NCI-H524 treated with DMSO at 0.1 percent for 48 hours (cell line): Measurements from ENCODE around the gene NT5C.

Source experiments
- DNase-seq: peaks from one replicate; lab custom pipeline; 2025; lab: John Stamatoyannopoulos, UW

The NT5C gene

DNA sequence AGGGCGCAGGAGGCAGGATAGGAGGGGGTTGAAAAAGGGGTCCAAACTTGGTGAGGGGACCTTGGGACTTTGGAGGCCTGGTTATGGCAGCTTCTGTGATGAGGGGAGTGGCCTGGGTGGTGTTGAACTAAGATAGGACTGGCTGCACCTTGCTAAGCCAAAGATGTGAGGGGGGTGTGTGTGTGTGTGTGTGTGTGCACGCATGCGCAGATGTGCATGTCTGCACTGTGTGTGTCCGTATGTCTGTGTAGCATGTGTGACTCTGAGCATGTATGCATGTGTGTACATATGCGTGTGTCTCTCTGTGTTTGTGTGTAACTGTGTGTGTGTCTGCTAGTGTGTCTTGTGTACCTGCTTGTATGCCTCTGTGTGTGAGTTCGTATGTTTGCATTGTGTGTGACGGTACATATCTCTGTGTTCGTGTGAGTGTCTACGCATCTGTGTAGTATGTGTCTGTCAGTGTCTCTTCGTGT lies 39.7 kb downstream of the NT5C start:
- no peak for DNase-seq

DNA sequence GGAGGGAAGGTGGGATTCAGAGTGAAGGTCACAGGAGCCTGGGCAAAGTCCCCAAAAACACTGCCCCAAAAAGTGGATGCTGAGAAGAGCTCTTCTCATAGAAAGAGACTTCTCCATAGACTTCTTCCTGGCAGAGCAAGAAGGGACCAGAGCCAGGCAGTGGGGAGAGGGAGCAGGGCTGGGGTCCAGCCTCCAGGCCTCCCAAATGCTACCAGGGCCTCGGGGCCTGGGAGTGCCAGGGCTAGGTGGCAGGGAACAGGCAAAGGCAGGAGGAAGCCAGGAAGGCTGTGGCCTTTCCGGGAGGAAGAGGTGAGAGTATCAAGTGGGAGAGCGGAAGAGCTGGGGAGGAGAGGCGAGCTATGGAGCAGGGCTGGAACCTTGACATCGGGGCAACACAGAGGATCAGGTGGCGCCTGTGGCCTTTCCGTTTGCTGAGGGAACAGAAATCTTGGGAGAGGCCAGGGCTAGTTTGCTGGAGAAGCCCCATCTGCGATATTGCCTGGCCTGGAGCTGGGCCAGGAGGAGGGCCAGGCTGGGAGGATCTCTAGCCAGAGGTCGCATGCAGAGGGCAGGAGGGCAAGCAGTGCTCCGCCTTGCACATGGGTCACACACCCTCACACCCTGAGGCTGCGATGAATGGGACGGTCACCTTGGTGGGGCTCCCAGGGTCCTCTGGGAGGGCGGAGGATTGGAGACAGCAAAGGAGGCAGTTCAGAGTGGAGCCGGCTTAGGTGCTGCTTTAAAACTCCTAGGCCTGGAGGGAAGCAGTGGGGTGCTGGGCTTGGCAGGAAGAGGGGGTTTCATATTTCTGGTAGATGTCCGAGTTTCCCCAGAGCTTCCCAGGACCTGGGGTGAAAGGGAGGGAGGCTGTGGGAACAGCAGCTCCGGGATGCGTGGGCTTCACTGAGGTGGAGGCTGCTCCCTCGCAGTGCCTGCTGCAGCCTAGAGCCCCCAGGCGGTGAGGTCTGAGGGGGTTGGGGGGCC lies 40.4 kb downstream of the NT5C start:
- no peak for DNase-seq

DNA sequence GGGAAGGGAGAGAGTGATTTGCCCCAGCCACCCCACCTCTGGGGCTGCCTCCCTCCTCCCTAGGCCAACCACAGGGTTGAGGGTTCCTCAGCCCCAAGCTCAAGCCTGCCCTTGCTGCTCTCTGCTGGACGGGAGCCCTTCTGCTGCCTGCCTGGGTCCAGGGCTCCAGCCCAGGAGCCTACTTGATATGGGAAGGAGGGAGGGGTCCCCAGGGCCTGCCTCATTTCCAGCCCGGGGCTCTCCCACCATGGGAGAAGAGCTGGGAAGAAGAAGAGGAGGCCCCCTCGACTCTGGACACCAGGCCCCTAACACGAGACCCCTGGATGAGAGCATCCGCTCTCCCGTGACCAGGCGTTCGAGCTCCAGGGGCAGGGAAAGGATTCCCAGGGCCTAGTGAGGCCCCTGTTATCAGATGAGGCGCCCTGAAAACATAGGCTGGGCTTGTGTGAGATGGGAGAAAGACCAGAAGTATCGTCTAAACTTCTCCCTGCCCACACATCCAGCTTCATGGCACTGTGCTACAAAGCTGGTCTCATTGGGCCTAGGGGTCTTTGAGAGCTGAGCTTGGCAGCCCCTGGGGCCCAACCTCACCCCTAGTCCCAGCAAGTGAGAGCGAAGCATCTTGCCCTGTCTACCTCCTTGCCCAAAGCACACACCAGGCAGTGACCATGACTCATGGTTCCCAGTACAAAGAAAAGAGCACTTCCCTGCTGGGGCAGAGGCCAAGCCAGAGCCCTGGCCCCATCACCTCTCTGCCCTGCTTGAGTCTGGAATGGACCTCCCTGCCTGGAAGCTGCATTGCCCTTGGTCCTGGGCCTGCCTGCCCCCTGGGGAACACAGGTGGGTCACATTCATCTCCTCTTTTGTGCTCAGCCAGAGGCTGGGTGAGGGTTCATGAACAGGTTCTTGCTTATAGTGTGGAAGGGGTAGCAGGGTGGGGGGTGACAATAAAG lies 42.8 kb downstream of the NT5C start:
- no peak for DNase-seq

DNA sequence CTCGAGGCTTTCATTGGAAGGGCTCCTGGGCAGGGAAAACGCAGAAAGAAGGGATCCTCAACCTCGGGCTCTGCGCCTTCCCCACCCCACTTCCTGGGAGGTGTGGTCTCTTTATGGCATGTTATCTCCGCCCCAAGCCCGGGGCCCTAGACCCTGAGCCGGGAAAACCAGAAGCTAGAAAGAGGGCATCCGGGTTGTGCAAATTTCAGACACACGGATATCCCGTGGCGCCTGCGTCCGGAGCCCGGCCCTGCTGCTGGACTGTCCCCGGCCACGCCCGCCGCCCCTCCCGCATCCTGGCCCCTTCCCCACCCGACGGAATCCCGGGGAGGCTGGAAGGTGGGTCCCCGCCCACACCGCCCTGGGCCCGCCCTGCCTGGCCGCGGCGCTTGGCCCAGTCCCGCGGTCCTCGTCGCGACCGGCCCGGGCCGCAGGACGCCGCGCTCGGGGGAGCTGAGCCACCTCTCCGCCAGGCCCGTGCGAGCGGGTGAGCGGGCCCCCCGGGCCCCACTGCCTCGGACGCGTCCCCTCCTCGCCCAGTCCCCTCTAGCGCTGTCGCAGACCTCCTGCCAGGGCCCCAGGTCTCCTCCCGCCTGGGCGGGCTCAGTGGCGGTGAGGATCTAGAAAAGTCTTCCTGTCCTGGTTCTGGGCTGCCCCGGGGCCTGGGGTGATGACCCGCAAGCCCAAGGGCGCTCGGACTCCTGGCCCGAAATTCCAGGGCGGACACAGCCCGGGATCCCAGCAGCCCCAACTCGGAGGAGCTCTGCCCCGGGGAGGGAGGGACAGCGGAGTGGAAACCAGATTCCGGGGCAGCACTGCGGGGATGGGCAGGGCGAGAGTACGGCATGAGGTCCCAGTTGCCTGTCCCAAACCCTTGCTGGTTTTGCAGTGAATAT lies 43.7 kb downstream of the NT5C start, which contains the start of gene SLC16A5:
Gene SLC16A5 (plus strand): TSS at position 397 of the 896 bp plus-strand sequence. CDS start 5,683 bp downstream, outside the sequence.
- DNase-seq, result no peak

DNA sequence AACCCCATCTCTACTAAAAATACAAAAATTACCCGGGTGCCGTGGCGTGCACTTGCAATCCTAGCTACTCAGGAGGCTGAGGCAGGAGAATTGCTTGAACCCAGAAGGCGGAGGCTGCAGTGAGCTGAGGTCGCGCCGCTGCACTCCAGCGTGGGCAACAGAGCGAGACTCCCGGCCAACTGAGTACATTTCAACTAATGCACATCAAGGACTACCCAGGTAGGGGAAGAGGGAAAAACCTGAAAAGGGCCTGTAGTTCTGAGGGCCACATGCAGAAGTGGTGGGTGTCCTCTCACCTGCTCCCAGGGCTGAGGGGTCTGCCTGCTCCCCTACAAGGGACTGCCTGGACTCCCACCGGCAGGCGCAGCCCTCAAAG lies 44.4 kb downstream of the NT5C start:
- DNase-seq, result no peak

DNA sequence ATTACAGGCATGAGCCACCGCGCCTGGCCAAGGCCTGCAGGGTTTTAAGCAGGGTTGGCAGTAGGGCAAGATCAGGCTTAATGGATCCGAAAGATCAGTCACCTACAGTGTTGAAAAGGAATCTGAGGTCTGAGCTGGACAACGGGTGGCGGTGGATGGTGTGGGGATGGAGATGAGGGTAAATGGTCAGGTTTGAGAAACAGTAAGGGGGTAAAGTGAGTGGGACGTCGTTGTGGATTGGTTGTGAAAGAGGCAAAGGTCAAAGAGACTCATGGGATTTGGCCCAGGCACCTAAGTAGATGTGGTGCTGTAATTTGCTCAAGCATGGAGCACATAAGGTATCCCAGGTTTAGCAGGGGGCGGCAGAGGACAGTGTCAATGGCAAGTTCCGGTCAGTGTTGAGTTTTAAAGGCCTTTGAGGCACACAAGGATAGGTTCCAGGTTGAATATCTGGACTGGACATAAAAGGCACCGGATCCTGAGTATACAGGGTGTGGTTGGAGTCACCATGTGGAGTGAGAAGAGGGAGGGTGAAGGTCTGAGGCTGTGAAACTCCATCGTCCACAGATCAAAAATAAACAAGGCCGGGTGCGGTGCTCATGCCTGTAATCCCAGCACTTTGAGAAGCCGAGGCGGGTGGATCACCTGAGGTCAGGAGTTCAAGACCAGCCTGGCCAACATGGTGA lies 44.9 kb downstream of the NT5C start:
- no peak for DNase-seq

DNA sequence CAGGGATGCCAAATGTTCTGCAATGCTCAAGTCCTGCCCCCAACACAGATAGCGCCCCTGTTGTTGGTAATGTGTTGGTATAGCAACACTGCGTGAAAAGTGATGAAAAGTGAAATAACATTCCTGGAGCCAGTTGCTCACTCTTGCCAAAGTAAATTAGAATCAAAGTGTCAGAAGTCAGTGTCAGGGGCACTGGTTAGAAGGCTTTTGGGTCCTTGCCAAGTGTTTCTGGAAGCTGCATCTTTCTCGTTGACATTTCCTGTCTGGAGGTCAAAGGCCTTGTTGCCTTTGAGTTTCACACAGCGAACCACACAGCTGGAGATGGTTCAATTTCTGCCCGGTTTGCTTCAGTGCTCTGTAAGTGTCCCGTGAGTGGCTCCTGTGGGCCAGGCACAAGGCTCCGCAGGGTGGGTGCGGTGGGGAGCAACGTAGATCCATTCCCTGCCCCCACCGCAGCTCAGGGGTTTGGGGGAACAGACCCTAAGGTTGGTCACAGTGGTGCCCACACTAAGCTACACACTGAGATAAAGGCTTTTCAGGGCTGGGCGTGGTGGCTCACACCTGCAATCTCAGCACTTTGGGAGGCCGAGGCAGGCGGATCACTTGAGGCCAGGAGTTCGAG lies 47.4 kb downstream of the NT5C start:
- DNase-seq, result no peak

DNA sequence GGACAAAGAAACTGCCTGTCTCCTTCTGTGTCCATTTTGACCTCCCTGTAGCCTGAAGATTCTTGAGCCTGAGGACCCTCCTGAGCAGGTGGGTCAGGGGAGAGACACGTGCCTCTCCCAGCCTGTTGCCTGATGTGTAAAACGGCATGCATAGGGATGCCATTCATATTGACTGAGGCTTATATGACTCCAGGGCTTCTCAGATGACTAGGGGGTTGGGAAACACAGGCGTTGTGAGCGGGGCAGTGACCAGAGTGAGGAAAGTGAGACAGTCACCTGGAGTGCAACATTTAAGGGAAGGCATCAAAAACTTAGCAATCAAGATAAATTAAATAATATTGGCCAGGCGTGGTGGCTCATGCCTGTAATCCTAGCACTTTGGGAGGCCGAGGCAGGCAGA lies 48.9 kb downstream of the NT5C start:
- DNase-seq, result no peak

DNA sequence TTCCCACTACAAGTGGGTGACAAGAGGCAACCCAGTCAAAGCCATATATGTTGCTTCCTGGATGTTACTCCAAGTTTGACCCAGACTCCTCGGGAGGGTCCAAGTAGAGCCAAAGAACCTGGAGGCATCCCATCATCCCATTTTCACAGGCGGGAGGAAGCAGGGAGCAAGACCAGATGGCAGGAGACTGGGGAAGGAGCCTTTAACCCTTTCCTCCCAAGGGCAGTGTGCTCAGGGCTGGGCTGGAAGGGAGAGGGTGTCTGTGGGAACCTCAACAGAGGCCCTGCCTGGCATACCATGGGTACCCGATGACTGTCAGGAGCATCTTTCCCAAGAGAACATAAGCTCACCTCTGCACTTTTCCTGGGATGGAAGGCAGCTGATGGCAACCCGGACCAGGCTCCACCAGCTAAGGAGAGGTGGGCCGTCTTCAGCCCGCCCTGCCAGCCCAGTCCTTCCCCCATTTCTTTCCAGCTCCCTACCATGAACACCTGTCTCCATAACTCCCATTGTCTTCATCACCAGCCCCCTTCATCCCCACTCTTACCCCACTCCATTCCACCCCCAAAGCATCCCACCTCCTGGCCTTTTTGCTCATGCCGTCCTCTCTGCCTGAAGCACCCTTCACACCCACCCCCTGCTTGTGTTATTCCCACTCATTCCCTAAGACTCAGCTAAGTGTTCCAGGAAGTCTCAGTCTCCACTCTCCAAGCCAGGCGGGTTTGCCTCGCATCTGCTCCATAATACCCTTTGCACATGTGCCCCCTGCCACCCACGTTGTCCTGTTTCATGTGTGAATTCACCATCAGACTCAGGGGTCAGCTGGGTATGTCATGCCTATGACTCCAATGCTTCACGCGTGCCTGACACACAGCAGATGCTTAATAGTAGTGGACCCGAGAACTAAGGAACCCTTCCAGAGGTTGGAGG lies 49.7 kb downstream of the NT5C start:
- no peak for DNase-seq
